Femur (tissue), 1 donor: ENCODE results near the gene LSM10.

ENCODE experiments used
- DNase-seq: peaks from one replicate; pipeline ENCODE4 v3.0.0-alpha.2; 2017

LSM10 gene

DNA sequence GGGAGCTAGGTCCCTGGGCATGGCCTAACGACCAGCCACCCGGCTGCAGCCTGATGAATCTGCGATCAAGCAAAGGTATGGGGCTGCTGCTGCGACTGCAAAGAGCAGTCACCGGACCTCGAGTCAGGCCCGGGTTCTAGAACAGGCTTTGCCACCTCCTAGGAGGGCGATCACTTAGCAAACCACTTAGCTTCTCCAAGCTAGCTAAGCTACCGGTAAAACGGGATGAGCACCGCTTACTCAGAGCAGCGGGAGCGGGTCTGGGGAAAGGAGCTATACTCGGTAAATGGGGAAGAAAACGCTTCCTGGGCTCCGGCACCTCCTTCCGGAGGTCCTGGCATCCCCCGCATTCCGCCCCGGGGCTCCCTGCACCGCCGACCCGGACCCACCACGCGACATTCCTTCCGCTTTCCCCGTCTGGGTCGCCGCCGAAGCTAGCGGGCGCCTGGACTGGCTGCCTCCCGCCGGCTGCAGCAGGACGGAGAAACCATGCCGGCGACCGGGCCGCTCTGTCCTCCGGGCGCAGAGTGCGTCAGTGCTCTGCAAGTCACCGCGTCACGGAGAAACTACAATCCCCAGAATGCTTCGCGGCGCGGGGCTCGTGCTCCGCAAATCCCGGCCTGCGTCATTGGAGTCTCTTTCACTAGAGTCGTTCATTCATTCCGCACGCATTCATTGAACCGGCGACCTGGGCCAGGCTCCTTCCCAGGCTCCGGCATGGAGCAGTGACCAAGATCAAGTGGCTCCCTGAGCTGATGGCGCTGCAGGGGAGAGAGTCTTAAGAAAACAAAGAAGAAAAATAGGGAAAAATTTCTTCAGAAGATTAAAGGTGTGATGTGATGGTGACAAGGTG lies at the start of gene LSM10:
TSS of gene LSM10 (minus strand) at position 531 of the 853 bp plus-strand sequence. CDS start 3,779 bp downstream, outside the sequence.
- DNase-seq = peak; percentile 96

DNA sequence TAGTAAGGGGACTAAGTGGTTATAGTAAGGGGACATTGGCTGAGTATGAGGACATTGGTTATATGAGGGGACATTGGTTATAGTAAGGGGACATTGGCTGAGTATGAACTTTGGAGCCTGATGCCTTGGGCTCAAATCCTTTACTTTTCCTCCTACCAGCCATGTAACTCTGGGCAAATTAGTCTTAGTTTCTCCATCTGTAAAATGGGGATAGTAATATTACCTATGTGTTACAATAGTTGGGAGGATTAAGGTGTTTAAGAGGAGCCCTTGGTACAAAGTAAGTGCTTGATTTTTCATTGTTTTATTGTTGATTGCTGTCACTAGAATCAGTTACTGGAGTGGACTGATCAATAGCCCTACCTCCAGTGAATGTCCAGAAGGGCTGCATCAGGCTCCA lies 49.7 kb upstream of the LSM10 start:
- DNase-seq = no peak

DNA sequence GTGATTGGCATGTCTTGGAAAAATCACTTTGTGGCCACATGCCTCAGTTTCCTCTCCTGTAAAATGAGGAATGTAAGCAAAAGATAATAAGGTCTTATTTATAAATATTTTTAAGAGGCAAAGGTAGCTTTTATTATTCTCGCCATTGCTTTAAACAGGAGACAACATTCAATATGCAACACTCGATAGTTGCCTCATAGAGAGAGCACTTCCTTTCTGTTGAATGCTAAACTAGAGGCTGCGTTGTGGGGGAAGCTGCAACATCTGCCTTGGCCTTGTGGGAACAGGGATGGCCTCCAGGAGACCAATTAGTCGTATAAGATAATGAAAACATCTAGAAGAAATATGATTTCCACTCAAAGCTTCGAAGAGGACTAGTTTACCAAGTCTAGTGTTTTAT lies 49.0 kb upstream of the LSM10 start:
- no peak for DNase-seq

DNA sequence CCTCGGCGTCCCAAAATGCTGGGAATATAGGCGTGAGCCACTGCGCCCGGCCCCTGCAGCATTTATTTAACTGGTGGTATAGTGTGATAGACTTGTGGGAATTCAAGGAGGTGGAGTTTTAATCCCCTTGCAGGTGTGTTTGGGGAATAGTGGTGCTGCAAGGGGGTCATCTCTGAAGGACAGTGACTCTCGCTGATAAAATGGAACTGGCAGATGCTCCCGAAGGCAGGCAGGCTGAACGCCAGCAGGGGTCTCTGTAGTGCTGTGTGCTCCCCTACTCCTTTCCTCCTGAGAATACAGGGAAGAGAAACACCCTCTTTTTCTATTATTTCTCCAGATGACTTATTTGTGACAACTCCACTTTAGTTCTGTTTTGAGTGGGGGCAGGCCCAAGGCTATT lies 48.6 kb upstream of the LSM10 start:
- DNase-seq = no peak

DNA sequence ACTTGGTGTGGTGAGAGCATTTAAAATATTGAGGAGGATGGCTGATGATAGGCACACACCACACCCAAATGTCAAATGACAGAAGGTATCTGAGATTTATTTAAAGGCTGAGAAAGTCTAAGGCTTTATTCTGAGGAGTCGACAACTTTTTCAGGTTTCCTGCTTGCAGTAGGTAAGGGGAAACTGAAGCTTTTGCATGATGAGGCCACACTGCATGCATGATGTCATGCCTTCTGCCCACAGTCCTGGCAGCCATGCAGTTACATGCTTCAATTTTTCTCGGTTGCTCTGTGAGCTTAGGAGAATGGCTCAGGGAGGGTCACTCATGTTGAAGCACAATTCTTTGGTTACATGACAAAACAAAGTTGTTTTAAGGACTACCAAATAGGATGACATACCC lies 45.6 kb upstream of the LSM10 start:
- DNase-seq = no peak

DNA sequence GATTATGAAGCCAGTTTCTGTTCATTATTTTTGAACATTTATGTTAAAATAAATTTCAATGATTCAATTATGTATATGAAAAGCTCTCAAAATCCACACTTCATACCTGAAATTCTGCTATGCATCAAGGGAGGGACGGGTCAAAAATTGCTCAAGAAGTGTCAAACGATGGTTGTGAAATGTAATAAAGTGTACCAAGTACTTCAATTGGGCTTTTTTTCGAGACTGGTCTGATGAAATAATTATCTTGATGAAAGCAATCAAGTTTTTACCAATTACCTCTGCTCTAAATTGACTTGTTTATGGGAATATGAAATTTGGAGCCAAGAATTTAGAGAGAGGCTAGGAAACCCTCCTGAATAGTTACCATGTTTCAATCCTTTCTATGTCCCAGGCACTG lies 44.6 kb upstream of the LSM10 start:
- DNase-seq = no peak

DNA sequence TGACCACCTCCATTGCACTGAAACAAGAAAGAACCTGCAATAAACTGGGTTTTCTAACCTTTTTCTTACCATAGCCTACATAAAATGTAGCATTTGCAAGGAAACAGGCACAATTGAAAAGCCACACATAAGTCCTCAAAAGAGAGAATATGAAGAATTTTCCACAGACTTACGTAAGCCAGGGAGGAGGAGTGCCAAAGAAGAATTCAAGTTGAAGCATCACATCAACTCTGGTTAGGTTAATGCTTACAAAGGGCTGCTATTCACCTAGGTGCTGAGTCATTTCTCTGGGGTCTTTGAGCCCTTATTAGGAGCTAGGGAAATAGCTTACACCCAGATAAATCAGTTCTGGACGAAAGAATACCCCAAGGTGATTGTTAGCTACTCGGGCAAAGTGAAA lies 42.9 kb upstream of the LSM10 start:
- DNase-seq = no peak

DNA sequence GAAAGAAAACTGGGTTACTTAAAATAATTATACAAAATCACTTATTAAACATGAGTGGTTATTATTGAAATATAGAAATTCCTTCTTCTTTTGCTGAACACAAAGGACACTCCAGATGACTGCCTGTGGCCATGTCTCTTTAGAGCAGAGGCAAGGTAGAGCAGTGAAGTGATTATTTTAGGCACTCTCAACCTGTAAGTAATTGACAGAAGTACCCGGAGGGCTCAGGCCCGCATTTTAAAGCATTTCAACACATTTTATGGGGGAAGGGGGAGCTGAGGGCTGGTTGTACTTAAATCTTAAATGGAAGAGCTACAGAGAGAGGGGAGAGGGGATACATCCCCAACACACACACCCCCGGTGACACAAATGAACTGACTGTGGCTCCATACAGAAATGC lies 42.3 kb upstream of the LSM10 start:
- no peak for DNase-seq

DNA sequence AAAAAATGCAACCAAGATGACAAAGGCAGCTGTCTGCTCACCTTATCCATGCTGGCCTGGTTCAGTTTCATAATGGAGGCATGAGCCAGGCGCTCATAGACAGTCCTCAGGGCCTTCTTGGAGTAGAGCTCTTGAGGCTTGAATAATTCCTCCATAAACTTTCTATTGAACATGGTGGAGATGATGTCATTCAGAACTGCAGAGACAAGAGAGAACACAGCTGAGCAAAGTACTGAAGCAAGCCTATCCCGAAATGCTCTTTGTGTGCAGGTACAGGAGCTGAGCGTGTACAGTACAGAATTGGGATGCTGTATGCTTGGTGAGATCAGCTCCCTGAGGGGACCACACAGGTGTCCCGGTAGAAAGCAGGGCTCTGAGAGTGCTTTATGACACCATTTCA lies 41.0 kb upstream of the LSM10 start:
- no peak for DNase-seq

DNA sequence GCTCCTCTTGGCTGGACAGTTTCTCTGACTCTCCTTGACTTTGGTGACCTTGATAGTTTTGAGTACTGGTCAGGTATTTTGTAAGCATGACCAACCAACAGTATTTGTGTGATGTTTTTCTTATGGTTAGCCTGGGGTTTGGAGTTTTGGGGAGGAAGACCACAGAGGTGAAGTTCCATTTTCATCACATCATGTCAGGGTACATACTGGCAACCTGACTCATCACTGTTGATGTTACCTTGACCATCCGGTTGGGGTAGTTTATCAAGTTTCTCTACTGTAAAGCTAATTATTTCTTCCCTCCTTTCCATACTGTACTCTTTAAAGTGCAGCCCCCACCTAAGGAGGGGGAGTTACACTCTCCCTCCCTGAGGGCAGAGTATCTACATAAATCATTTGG lies 39.1 kb upstream of the LSM10 start:
- no peak for DNase-seq

DNA sequence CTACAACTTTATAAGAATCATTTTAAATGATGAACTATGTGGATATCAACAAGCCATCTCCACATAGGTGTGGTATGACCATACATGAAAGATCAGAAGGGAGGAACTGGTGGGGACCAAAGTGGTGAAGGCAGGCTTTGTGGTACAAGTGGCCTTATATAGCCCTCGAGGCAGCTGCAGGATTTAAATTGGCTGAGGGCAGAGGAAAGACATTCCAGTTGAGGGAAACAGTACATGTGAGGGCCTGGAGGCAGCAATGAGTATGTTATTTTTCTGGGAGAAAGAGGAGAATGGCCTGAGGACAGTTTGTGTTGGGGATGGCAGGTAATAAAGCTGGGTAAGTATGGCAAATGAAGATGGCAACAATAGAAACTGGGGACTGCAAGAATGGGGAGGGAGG lies 35.4 kb upstream of the LSM10 start:
- no peak for DNase-seq

DNA sequence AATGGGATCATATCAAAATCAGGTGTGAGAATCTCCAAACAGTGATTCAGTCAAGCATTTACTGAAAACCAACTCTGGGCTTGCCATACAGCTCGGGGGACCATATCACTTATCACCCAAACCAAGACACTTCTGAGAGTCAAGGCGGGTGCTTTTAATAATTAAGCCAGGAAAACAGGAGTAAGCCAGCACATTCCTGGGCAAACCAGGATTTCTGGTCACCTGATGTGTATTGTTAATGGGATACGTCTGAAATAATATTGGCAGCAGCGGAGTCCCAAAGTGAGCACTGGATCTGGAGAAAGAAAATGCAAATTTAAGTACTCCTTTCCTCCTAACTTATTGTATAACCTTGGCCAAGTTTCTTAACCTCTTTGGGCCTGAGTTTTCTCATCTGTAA lies 34.9 kb upstream of the LSM10 start:
- no peak for DNase-seq

DNA sequence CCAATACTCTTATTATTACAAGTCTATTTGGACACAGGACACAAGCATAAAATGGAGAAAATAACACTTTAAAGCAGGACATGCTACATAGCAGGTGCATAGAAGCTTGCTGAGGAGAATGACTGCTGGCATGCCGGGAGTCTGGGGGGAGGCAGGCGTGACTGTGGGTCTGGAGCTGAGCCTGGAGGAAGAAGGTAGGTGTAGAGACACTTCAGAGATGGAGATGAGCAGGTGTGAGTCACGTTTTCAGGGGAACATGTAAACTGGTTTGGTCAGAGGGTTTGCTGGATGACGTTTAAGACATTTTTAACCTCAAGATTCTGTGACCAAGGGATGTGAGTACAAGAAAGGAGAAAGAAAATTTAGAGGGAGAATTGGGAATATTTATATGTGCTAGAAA lies 28.1 kb upstream of the LSM10 start:
- no peak for DNase-seq

DNA sequence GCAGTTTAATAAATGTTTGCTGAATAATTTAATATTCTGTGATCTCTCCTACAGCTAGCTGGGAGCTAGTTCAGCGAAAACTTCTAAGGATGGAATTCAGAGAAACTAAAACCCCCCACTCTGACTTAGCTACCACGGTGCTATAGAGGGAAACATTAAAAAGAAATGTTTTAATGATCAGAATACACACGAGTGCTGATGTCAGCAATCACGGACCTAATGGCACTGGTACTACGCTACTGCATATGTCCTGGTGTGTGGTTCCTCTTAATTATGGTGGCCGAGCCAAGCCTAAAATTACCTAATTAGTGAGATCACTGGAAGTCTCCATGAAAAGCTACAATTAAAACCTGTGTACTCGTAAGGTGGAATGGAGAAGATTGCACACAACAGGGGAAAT lies 23.9 kb upstream of the LSM10 start:
- no peak for DNase-seq

DNA sequence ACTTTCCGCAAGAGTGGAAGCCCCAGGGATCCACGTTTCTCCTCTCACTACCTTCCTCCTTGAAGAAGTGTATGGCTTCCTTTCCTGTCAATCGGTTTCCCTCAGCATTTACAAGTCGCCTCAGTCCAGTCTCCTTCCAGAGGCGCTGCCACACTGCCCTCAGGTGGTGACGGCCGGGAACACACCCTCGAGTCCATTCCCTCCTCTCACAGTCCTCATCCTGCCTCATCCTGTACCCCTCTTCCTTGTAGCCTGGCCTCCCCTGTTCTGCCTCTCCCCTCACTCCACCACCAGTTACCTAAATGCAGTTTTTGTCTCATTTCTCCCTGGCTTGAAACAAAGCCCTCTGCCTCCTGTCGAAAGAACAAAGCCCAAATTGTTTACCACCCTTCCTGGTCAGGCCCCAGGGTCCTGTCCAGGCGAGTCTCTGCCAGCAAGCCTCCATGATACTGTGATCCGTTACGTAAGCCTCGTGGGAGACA lies 23.2 kb upstream of the LSM10 start:
- DNase-seq = peak; percentile 92

DNA sequence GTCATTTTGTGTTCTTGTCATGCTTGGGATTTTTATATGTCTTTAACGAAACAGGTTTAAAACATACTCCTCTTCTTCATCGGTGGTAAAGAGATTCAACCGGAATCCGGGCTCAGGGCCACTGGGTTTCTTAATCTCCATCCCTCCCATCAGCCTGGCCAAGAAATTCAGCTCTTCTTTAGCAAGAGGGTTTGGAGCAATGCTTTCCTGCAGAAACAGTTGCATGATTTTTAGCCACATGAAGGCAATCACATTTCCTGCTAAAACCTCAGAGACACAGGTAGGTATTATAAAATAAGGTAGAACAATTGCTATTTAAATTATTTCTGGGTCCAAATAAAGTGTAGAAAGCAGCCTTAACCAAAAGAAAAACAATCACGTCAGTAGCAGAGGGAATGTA lies 22.7 kb upstream of the LSM10 start:
- DNase-seq = no peak

DNA sequence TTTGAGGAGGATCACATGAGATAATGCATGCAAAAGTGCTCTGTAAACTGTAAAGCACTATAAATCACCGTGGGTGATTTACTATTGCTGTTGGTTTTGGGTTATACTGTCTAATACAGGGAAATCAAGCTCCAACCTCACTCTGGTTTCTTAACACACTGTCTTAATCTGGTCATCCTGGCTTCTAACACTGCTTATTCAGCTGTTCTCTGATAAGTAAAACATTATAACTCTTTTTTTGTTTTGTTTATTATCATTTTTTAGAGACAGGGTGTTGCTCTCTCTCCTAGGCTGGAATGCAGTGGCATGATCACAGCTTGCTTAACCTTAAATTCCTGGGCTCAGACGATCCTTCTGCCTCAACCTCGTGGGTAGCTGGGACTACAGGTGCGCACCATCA lies 21.9 kb upstream of the LSM10 start:
- DNase-seq = no peak

DNA sequence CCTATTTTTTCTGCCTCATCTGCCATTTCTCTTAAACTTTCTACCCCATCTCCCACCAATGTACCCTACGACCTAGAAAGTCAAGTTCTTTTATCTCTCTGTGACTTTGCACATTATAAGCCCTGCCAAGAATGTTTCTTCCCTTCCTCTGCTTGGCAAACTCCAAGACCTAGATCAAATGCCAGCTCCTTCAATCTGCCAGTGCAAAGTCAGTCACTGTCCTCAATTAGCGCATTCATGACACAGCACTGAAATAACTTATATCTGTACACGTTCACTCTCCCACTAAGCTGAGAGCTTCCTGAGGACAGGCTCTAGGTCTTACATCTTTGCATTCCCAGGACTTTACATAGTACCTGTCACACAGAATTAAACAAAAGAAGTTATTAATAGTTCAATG lies 21.4 kb upstream of the LSM10 start:
- DNase-seq = no peak

DNA sequence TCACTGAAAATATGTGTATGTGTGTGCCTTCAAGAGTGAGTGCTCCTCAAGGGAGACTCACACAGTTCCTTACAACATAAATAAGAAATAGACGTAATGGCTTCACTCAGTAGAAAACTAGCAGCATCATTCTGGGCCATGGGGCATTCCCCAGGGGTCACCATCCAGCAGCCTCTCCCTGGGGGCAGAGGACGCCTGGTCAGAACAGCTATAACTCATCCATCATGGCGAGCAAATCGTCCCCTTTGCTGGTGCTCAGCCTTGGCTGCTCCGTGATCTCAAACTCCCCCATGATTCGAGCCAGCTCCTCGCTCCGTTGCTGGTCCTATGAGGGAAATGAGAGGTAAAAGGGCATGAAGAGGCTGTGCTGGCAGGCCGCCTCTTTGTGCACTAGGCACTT lies 20.2 kb upstream of the LSM10 start:
- no peak for DNase-seq

DNA sequence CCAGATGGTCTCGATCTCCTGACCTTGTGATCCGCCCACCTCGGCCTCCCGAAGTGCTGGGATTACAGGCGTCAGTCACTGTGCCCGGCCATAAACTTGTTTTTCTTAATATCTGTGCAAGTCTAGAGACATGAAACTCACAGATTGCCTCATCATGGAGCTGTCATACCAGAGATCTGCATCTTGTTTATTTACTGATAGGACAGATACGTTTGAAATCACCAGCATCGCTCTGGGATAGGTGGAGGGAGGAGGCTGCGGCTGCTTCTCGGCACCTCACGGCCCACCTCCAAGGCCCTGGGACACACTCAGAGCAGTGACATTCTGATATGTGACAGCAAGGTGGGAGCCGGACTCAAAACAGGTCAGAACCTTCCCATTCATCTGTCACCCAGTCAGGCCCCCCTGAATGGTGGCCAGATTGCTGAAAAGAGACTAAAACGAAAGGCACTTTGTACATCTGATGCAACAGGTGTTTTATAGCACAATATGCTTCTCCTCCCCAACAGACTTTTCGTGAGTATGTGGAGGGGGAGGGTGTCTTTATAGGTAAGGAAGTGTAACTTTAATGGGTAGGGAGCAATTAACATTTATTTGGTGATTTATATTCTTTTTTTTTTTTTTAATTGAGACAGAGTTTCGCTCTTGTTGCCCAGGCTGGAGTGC lies 18.1 kb upstream of the LSM10 start:
- no peak for DNase-seq

DNA sequence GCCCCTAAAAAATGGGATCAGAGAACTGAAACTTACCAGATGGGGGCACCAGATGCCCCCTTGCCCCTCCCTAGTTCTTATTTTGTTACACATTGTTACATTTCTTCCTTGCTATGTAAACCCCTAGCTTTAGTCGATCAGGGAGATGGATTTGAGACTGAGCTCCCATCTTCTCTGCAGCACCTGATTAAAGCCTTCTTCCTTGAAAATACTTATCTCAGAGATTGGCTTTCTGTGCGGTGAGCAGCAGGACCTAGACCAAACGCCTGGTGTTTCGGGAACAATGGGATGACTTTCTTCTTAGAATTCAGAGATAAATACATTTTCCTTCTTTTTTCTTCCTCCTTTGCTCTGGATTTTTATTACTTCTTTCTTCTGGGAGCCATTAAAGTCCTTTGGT lies 16.7 kb upstream of the LSM10 start:
- no peak for DNase-seq

DNA sequence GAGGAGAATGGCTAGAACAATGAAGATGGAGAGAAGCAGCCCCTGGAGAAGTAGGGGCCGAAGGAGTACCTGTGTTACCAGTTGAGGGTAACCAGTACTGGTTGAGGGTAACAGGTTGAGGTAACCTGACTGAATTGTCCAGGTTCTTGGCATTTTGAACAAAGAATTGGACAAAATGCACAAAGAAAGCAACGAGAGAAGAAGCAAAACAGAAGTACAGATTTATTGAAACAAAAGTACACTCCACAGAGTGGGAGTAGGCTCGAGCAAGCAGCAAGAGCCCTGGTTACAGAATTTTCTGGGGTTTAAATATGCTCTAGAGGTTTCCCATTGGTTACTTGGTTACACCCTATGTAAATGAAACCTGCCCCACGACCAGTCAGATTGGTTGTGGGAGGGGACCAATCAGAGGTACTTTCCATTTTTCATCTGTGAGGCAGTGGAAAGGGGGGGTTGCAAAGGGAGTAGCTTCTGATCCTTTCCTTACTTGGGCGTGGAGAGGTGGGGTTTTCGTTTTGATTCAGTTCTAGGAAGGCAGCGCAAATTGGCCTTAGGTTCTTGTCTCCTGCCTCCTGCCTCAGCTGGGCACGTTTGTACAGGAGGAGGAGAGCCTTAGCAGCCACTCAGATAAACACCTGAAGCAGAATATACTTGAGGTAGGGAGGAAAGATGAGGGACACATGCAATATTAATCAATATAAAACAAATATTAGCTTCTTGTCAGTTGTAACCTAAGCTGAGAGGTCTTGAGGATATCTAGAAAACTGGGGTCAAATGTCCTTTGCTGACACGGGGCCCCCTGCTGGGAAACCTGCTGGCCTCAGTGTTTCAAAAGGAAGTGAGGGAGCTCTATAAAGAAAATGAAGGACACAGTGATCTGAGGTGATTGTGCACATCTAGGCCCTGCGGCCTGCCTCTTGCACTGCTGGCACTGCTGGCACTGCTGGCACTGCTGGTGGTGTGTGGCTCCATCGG lies 14.3 kb upstream of the LSM10 start:
- DNase-seq = no peak

DNA sequence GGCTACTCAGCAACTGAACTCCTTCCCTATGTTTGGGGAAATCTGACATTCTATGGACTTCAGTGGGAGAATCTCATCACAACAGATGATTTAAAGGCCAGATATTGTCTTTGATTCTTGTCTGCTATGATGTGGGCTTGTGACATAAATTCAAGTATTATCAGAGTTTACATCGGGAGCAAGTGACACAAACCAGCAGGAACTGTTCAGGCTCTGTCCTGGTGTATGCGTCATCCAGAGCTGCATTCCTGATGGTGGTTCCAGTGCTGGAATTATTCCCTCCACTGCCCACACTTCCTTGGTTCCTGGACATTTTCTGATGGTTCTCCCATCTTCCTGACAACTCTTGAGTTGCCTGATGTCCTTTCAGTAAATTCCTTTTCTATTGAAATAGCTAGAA lies 10.8 kb upstream of the LSM10 start:
- DNase-seq = no peak
